ENCODE measurements around the gene IGF2. TPM values are rescaled to one million over a fixed set of nuclear protein-coding genes. Genes with fewer than 3 reads are reported as not detected.

IGF2 gene
- total RNA-seq, 2 donors from 2014 or later: 0.17 TPM; not detected in 1

DNA sequence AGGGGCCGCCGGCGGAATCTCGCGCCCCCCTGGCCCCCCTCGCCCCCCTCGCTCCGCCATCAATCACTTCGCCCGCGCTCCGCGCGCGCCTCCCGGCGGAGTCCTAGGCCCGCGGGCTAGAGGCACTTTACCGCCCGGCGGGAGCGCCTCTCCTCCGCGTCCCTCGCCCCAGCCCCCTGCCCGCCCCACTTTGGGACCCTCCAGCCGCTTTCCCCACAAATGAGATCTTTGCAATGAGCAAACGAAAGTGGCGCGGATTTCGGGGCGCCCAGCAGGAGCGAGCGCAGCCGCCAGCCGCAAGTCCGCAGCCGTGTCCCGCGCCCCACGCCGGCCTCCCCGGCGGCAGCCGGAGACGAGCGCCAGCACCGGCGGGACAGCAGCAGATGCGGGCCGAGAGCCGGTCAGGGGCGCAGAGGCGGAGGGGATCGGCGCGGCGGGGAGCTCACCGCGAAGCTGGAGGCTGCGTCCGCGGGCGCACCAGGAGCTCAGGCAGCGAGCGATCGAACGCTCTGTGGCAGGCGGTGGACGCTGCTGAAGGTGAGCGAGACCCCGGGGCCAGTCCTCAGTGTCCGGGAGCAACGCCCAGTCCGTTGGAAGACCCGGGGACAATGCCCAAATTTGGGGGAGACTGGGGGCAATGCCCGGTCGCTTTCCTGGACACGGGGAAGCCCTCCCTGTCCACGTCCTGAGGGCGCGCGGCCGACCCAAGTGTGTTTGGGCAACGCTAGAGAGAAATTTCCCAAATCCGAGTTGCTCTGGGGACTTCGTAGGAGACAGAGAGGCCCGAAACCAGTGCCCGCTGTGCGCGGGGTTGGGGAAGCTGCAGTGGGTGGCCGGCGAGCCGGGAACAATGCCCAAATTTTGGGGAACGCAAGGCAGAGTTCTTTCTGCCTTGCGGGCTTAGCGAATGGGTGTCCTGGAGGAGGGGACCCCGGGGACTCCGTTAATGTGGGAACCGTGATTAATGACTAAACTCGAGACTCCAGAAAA lies 1.5 kb upstream of the IGF2 start:
- peaks cover 35 to 37% of the 10 kb centered on the region in 2 donors for H3K27me3 Mint-ChIP-seq
- no peaks in the 10 kb centered on the region for H3K36me3 Mint-ChIP-seq
- H3K9me3 Mint-ChIP-seq: no peaks in the 10 kb centered on the region
- no peak overlapping the region for H3K4me3 Mint-ChIP-seq
- ATAC-seq (no peak), DNase-seq (ENCODE audit: low spot score) (no peak)
- no peak overlapping the region for H3K27ac Mint-ChIP-seq
- H3K4me1 Mint-ChIP-seq (ENCODE audit: low read depth in 2 of 2): peaks cover 19 to 20% of the 10 kb centered on the region in 2 donors

DNA sequence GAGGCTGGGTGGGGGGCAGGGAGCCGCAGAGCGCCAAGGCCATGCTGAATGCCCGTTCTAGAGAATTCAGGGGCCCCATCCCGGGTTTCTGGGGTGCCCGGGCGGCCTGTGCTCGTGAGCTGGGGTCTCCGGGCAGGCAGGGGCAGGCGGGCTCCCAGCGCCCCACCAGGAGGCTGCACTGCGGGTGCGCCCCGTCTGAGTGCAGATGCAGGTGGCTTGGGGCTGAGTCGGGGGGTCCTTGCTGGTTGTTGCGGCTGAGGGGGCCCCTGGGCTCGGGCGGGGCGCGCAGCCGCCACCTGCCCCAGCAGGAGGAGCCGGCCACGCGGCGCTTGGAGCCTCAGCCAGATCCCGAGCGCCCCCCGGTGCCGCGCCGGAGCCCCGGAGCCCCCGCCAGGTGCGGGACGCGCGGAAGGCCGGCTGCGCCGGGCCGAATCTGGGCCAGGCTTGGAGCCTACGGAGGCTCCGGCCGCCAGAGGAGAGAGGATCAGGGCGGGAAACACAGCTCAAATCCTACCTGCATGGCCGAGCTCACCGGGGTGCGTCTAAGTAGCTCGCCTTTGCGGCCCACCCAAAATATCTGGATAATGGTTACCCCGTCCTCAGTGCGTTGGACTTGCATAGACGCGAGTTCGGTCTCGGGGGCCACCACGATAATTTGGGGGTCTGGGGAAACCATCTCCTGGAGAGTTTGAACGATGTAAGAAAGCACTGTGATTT lies 590 bp upstream of the IGF2 start:
- H3K4me3 Mint-ChIP-seq: no peak overlapping the region
- no peaks in the 10 kb centered on the region for H3K9me3 Mint-ChIP-seq
- no peak overlapping the region for H3K27ac Mint-ChIP-seq
- no peaks in the 10 kb centered on the region for H3K36me3 Mint-ChIP-seq
- ATAC-seq: no peak
- DNase-seq (ENCODE audit: low spot score): no peak
- peaks cover 33 to 38% of the 10 kb centered on the region in 2 donors for H3K27me3 Mint-ChIP-seq
- H3K4me1 Mint-ChIP-seq (ENCODE audit: low read depth in 2 of 2): peaks cover 19 to 20% of the 10 kb centered on the region in 2 donors

DNA sequence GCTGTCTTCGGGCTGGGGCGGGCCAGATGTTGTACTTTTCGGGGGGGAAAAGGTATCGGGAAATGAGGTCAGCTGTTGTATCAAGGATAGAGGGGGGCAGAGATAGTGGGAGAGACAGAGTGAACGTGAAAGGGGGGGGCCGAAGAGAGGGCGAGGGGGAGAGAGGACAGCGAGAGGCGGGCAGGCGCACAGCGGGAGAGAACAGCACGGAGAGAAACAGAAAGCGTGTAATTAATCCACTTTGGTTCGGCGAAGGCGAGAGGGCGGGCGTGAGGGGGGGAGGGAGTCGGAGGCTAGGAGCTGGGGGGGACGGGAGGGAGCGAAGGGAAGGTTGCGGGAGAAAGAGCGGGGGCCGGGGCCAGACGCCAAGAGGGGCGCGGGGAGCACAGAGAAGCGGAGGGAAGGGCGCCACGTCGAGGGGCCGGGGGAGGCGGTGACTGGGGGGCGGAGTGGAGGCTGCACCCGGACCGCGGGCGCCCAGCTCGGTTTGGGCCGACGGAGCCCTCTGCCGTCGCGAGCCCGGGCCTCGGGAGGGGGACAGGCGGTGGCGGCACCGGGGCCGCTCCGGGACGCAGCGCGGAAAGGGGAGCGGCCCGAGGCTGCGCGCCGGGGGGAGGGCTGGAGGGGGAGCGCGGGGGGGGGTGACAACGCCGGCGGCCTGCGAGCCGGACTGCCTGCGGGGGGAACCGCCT lies 612 bp downstream of the IGF2 start:
- Mint-ChIP-seq H3K4me1 (ENCODE audit: low read depth in 2 of 2) (peaks cover 19% of the 10 kb centered on the region in 2 donors), H3K27me3 (peaks cover 32 to 43% of the 10 kb centered on the region in 2 donors), H3K27ac (no peak overlapping the region), H3K4me3 (peak overlapping the region; percentile 70), H3K36me3 (no peaks in the 10 kb centered on the region), H3K9me3 (no peaks in the 10 kb centered on the region)
- ATAC-seq: no peak
- DNase-seq (ENCODE audit: low spot score): no peak

DNA sequence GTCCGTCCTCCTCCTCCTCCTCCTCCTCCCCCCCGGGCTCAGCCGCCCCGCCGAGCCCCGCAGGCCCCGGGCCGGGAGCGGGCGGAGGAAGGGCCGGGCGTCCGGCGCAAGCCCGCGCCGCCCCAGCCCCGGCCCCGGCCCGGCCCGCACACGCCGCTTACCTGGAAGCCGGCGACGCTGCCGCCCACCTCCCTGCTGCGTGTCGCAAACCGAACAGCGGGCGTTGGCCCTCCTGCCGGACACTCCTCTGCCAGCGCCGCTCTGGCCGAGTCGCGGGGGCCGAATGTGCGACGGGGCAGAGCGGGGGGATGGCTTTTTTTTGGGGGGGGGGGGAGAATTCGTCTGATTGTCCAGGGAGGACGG lies 1.1 kb downstream of the IGF2 start:
- ATAC-seq (no peak), DNase-seq (ENCODE audit: low spot score) (no peak)
- H3K9me3 Mint-ChIP-seq: no peaks in the 10 kb centered on the region
- H3K27ac Mint-ChIP-seq: no peak overlapping the region
- peaks cover 14 to 17% of the 10 kb centered on the region in 2 donors for H3K4me1 Mint-ChIP-seq (ENCODE audit: low read depth in 2 of 2)
- H3K4me3 Mint-ChIP-seq: peak overlapping the region; percentile 70
- no peaks in the 10 kb centered on the region for H3K36me3 Mint-ChIP-seq
- peaks cover 32 to 37% of the 10 kb centered on the region in 2 donors for H3K27me3 Mint-ChIP-seq

DNA sequence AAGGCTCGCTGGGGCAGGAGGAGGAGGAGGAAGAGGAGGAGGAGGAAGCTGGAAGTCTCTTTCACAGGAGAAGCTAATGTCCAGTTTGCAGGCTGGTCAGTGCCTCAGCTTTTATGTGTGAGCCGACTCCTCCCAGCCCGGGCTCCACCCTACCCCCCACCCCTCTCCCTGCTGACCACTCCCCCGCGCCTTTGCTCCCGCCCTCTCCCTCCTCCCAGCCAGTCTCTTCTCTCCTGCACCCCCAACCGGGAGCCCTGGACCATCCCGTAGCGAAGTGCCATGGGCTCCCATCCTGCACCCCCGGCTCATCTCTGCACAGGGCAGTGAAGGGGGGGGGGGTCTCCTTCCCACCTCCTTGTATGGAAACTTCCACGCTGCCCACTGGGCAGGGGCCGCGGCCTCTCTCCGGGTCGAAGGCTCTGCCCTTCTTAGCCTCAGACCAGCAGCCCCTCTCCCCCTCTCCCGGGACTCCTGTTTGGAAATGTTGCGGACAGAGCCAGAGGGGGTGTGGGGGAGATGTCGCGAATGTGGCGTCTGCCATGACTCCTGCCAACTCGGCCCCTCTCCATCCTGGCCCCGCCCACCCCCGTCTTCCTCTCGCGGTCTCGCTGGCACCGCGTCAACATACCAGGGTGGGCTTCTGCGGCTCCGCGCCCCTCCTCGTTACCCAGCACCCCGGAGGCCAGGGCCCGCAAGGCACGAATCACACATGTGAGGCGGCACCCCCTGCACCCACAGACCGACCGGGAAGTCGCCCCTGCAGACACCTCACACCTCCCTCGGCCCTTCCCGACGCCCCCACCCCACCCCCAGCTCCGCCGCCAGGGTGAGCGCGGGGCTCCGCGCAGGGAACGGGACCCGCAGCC lies 1.8 kb downstream of the IGF2 start:
- Mint-ChIP-seq H3K9me3 (no peaks in the 10 kb centered on the region), H3K4me3 (no peak overlapping the region), H3K36me3 (no peaks in the 10 kb centered on the region), H3K27ac (no peak overlapping the region), H3K4me1 (ENCODE audit: low read depth in 2 of 2) (peaks cover 7 to 11% of the 10 kb centered on the region in 2 donors), H3K27me3 (peaks cover 30 to 33% of the 10 kb centered on the region in 2 donors)
- no peak for DNase-seq (ENCODE audit: low spot score)
- ATAC-seq: no peak

DNA sequence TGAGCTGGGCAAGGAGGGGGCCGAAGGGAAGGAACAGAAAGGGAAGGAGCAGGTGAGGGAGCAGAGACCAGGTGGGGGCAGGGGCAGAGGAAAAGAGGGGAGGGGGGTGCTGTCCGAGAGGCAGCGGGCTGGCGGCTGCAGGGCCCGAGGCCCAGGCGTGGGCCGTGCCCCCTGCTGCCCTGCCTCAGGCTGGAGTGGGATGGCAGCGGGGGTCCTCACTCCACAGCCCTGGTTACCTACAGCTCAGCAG lies 2.3 kb downstream of the IGF2 start:
- ATAC-seq (no peak), DNase-seq (ENCODE audit: low spot score) (no peak)
- no peak overlapping the region for H3K4me3 Mint-ChIP-seq
- H3K36me3 Mint-ChIP-seq: peaks cover 2% of the 10 kb centered on the region
- peaks cover 30 to 33% of the 10 kb centered on the region in 2 donors for H3K27me3 Mint-ChIP-seq
- no peaks in the 10 kb centered on the region for H3K9me3 Mint-ChIP-seq
- peaks cover 6 to 7% of the 10 kb centered on the region in 2 donors for H3K4me1 Mint-ChIP-seq (ENCODE audit: low read depth in 2 of 2)
- no peak overlapping the region for H3K27ac Mint-ChIP-seq

DNA sequence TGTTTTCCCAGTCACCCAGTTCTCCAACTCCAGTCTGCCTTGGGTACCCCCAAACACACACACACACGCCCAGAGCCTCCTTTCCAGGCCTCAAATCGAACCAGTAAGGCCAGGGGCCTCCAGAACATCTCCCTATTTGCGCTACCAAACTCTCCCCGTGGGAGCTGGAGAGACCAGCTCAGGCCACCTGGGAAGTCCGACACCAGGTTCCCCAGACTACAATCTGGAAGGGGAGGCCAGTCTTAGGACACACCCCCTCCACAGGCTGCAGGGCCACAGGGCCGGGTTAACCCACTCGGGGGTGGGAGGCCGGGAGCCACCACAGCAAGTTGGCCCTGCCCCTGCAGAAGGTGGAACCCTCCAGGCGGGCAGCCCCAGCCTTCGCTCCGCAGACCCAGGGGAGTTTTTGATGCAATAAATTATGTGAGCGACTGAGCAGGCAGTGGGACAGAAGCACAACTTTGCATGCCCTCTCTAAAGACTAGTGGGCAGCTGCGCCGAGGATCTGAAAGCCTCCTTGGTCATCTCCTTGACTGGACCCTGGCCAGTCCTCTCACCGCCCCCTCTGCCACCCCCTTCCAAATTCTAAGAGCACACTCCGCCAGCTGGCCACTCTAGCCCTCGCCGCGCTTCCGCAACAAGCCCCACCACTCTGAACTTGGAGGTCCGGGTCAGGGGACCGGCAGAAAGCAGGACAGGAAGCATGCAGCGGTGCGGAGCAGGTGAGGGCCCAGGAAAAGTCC lies 2.8 kb downstream of the IGF2 start:
- Mint-ChIP-seq H3K4me1 (ENCODE audit: low read depth in 2 of 2) (peaks cover 6 to 9% of the 10 kb centered on the region in 2 donors), H3K4me3 (no peak overlapping the region), H3K27ac (no peak overlapping the region), H3K36me3 (peaks cover 7% of the 10 kb centered on the region), H3K9me3 (peaks cover 4% of the 10 kb centered on the region), H3K27me3 (peaks cover 32 to 33% of the 10 kb centered on the region in 2 donors)
- DNase-seq (ENCODE audit: low spot score): no peak
- no peak for ATAC-seq

DNA sequence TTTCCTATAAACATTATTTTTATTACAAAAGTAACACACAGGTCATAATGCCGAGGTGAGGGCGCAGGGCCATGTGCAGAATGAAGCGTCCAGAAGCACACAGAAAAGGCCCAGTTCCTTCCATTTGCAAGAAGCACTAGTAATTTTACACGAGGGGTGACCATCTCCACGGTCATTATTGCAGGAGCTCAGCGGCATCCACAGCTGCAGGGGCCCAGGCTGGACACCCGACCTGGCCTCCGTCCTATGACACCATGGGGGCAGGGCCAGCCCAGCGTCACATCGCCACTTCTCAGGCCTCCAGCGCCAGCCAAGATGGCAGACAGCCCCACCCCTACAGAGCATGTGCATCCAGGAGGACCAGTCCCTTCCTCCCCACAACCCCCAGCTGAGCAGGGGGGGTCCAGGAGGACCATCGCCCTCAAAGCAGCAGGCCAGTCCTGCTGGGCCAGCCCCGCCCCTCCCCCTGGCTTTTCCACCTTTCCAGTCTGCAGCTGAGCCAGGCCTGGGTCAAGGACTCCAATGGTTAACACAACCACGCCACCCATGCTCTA lies 3.5 kb downstream of the IGF2 start:
- no peak overlapping the region for H3K4me3 Mint-ChIP-seq
- H3K36me3 Mint-ChIP-seq: peaks cover 9% of the 10 kb centered on the region
- no peak overlapping the region for H3K27ac Mint-ChIP-seq
- peaks cover 7% of the 10 kb centered on the region for H3K9me3 Mint-ChIP-seq
- DNase-seq (ENCODE audit: low spot score) (no peak), ATAC-seq (no peak)
- H3K4me1 Mint-ChIP-seq (ENCODE audit: low read depth in 2 of 2): peaks cover 6 to 8% of the 10 kb centered on the region in 2 donors
- peaks cover 34% of the 10 kb centered on the region in 2 donors for H3K27me3 Mint-ChIP-seq

DNA sequence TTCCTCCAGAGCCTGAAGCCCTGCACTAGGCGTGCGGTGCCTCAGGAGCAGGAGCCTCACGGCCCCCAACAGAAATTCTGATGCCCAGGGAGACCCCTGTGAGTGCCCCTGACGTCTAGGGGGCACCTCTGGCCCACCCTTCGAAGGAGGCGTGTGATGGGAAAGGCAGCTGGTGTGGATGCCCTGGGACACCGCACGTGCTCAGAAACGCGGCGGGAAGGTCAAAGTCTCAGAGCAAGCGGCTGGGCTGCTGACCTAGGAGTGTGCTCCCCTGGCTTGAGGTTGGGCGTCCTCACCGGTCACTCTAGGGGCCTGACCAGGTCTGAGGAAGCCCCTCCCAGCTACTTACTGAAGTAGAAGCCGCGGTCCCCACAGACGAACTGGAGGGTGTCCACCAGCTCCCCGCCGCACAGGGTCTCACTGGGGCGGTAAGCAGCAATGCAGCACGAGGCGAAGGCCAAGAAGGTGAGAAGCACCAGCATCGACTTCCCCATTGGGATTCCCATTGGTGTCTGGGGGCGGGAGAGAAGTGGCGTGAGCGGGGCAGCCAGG lies 4.1 kb downstream of the IGF2 start:
- no peak overlapping the region for H3K4me3 Mint-ChIP-seq
- H3K27ac Mint-ChIP-seq: no peak overlapping the region
- DNase-seq (ENCODE audit: low spot score) (no peak), ATAC-seq (no peak)
- H3K4me1 Mint-ChIP-seq (ENCODE audit: low read depth in 2 of 2): peaks cover 6 to 8% of the 10 kb centered on the region in 2 donors
- peaks cover 34% of the 10 kb centered on the region in 2 donors for H3K27me3 Mint-ChIP-seq
- peaks cover 9% of the 10 kb centered on the region for H3K36me3 Mint-ChIP-seq
- peaks cover 7% of the 10 kb centered on the region for H3K9me3 Mint-ChIP-seq

DNA sequence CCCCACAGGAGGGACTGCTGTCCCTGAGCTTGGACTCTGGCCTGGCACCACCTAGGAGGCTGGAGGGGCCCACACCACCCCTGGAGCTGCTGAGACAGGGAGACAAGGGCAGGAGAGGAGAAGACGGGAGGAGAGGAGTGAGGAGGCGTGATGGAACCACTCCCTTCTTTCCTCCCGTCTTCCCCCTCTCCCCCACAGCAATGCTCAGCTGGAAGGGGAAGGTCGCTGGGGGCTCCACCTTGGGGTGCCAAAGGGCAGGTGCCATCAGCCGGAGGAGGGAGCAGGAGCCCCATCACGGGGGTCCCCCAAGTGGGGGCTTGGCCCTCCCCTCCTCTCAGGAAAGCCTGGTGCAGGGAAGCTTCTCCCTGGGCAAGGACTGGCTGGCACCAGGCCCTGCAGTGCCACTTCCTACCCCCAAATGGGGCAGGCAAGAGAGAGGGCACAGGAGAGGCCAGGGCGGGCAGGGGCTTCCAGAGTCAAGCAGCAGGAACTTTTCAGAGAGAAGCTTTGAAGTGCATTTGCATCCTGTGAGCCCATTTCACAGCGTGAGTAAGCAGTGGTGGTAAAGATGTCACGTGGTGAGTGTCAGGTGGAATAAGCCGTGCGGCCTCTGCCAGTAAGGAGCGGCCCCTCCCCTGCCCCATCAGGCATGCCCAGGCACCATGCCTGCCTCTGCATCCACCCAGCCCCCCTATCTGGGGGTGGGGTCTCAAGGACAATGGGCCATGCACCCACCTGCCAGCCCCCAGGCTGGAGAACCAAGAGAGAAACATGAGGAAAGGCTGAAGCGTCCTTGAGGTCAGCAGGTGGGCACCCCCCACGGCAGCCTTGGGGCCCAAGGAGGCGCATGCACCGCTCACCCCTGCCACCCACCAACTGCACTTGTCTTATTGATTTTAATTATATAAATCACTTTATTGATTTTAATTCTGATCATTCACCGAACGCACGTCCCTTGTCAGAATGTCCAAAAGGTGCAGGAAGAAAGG lies 4.9 kb downstream of the IGF2 start:
- peaks cover 34% of the 10 kb centered on the region in 2 donors for H3K27me3 Mint-ChIP-seq
- H3K9me3 Mint-ChIP-seq: peaks cover 7% of the 10 kb centered on the region
- peaks cover 9% of the 10 kb centered on the region for H3K36me3 Mint-ChIP-seq
- H3K4me1 Mint-ChIP-seq (ENCODE audit: low read depth in 2 of 2): peaks cover 6 to 8% of the 10 kb centered on the region in 2 donors
- ATAC-seq (peak in 1 of 2 donors; percentile 18), DNase-seq (ENCODE audit: low spot score) (no peak)
- H3K4me3 Mint-ChIP-seq: no peak overlapping the region
- no peak overlapping the region for H3K27ac Mint-ChIP-seq

DNA sequence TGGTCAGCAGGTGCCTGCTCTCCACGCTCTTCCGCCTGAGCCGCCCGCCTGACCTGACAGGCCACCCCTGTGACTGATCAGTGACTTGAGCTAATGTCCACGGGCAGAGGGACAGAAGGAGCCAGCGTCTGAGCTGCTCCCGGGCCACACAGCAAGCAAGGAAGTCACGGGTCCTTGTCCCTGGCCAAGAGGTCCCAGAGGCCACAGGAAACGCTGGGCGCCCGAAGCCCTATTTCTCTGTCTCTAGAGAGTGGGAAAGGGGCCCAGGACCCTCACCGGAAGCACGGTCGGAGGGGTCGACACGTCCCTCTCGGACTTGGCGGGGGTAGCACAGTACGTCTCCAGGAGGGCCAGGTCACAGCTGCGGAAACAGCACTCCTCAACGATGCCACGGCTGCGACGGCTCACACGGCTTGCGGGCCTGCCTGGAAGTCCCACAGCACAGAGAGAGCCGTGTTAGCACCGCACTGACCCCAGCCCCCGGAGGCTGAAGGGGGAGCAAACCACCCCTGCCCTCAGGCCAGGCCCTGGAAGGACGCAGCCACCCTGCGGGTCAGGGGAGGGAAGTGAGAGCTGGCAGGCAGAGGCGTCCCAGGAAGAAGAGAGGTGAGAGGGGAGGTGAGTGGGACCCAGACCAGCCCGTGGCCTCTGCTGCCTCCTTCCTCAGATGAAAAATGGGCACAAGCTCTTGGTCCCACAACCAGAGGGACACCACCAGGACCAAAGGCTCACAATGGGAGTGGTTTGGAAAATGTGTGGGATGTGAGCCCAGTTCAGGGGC lies 5.8 kb downstream of the IGF2 start:
- DNase-seq (ENCODE audit: low spot score) (no peak), ATAC-seq (no peak)
- Mint-ChIP-seq H3K27ac (no peak overlapping the region), H3K36me3 (peaks cover 9% of the 10 kb centered on the region), H3K27me3 (peaks cover 34 to 38% of the 10 kb centered on the region in 2 donors), H3K9me3 (peaks cover 7% of the 10 kb centered on the region), H3K4me3 (no peak overlapping the region), H3K4me1 (ENCODE audit: low read depth in 2 of 2) (peaks cover 5 to 8% of the 10 kb centered on the region in 2 donors)
